Activated CD4-positive, alpha-beta T cell treated with anti-CD3 and anti-CD28 coated beads, Interleukin-2, Interleukin-4, amounts not matched to agents 100 ng/mL and 50 ng/mL, durations not matched to agents 16 hours and 8 hours (primary cell): ENCODE results near the gene MED25.

Source experiments
- DNase-seq: peaks from one replicate; pipeline ENCODE4 v3.0.0-alpha.2; 2020; ENCODE audit warnings: low spot score

MED25 gene

DNA sequence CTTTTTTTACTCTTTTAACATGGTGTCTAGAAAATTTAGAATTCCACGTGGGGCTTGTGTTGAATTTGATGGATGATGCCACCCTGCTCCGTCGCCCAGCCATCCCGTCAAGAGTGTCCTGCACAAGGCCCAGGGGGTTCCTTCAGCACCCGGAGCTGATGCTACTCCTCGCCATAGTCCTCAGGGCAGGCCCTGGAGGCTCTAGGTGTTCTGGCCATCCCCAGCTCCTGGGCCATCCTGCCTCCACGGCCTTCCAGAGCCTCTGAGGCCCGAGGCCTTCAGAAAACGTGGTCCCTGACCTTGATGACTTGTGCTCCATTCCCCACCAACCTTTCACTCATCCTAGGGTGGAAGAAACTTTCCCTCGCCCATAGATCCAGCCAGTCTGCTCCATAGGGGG is 55.7 kb downstream of the MED25 start:
- no peak for DNase-seq

- DNase-seq: no peak
Measured at GRCh38 chr19:49874503-49875157, 56.5 kb downstream of the MED25 start.

- DNase-seq: no peak
Measured at GRCh38 chr19:49875177-49875576, 57.1 kb downstream of the MED25 start.

- peak; percentile 59 for DNase-seq
Measured at GRCh38 chr19:49875857-49876421, 57.9 kb downstream of the MED25 start.

DNA sequence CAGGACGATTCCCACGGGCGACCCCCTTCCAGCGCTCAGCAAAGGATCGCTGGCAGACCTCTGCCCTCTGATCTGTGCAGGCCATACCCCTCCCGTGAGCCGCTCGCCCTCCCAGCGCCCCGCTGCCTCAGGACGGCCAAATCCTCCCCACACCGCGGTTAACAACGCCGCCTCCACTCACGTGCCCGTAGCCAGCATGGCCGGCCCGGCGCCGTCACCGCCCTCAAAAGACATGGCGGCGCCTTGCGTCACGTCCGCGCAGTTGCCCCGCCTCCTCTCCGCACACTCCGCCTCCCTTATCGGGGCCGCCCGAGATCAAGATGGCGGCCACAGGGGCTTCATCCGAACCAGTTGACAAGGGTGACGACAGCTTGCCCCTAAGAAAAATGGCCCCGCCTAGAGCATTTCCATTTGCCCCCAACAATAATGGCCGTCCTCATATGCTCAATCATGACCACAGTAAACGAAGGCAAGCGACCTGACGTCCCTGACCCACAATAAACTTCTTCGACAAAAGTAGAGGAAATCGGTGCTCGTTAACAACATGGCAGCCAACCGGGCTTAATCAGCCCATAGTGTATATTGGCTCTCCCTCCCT is 58.4 kb downstream of the MED25 start:
- peak; percentile 98 for DNase-seq

- DNase-seq: peak; percentile 99
Measured at GRCh38 chr19:49877020-49877878, 59.2 kb downstream of the MED25 start, which contains the start of the genes AKT1S1 and TBC1D17. Gene AKT1S1 (minus strand): TSS chr19:49877355. CDS start chr19:49873295, 4,060 bp downstream. Gene TBC1D17 (plus strand): TSS chr19:49877702. CDS start chr19:49877724, 22 bp downstream.

- DNase-seq: peak; percentile 99
Measured at GRCh38 chr19:49877879-49878743, 60.0 kb downstream of the MED25 start.

- DNase-seq: no peak
Measured at GRCh38 chr19:49878744-49879070, 60.6 kb downstream of the MED25 start.

- peak; percentile 32 for DNase-seq
Measured at GRCh38 chr19:49879243-49879963, 61.3 kb downstream of the MED25 start.

DNA sequence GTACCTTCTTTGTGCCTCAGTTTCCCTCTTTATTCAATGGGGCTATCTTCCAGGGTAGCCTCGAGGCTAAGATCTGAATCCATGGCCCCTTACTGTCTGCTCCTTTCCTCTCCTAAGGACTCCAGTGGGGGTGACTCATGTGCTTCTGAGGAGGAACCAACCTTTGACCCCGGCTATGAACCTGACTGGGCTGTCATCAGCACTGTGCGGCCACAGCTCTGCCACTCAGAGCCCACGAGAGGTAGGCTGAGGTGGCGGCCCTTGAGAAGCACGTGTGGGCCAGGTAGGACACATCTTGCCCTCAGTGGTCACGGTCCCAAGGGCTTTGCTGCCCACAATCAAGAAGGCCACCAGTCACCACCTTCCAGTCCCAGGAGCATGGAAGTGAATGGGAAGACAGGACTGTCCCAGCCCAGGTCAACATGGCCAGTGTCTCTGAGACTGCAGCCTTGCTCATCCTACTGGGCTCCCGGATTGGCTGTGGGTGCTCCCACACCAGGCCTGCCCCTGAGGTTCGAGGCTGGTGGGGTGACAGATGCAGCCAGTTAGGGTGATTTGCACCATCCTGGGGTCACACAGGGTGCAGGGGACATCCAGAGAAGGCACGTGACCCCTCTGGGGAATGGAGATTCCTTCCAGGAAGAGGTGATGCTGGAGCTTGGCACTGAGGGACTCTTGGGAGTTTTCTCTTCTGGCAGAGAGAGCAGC is 62.2 kb downstream of the MED25 start:
- DNase-seq: no peak

GRCh38 chr19:49881186-49881585 is 63.1 kb downstream of the MED25 start:
- DNase-seq: no peak

- DNase-seq: no peak
Measured at GRCh38 chr19:49881672-49882394, 63.7 kb downstream of the MED25 start.

- DNase-seq: no peak
Measured at GRCh38 chr19:49882643-49883042, 64.6 kb downstream of the MED25 start.

- no peak for DNase-seq
Measured at GRCh38 chr19:49883094-49883493, 65.0 kb downstream of the MED25 start.

GRCh38 chr19:49884109-49884508 is 66.0 kb downstream of the MED25 start:
- DNase-seq: no peak

GRCh38 chr19:49884760-49885159 is 66.7 kb downstream of the MED25 start:
- DNase-seq: no peak
